ENCODE data around the gene TAT. TPM values are rescaled to one million over a fixed set of nuclear protein-coding genes. Genes with fewer than 3 reads are reported as not detected.

Gene TAT
- total and polyA plus RNA-seq, 10 of the 15 experiments (the other 5 are each of a cell fraction or from before 2014, with no cell fraction given): 0.01 to 0.44 (median 0.09) TPM; not detected in 4

- in situ Hi-C loops (cut with MboI): no loop called here
- no TSS peak for BruUV-seq (replicated peaks)
Measured at GRCh38 chr16:71609066-71609465, 32.2 kb upstream of the TAT start.

More at GRCh38 chr16:71609066-71609465, 32.2 kb upstream of the TAT start:
- H3K9ac ChIP-seq (ENCODE audit: control insufficient read depth, insufficient read depth, low read length): no peak overlapping the region
- TF ChIP-seq KDM1A (IDR thresholded peaks at IDR 0.05; ENCODE audit: borderline replicate concordance) (no peak), BCL3 (IDR thresholded peaks at IDR 0.05; ENCODE audit: borderline replicate concordance, insufficient read depth, low read depth, low read length, poor library complexity, severe bottlenecking) (no peak), ETV6 (conservative IDR thresholded peaks at IDR 0.05 in 1 of 2, IDR thresholded peaks at IDR 0.05 in 1 of 2; ENCODE audit: borderline replicate concordance in 1 of 2, low read depth in 1 of 2) (no peak), HDGF (IDR thresholded peaks at IDR 0.05) (no peak), BHLHE40 (IDR thresholded peaks at IDR 0.05; ENCODE audit: borderline replicate concordance in 1 of 2, low read depth in 2 of 2, low read length in 1 of 2) (no peak), SMAD5 (IDR thresholded peaks at IDR 0.05; ENCODE audit: low read depth) (no peak), GABPA (IDR thresholded peaks at IDR 0.05; ENCODE audit: low read depth) (no peak), PML (IDR thresholded peaks at IDR 0.05; ENCODE audit: low read length) (no peak), SIX5 (IDR thresholded peaks at IDR 0.05; ENCODE audit: low read depth, low read length, severe bottlenecking) (no peak), SP1 (IDR thresholded peaks at IDR 0.05; ENCODE audit: low read depth, low read length) (no peak), PAX5 (IDR thresholded peaks at IDR 0.05; ENCODE audit: borderline replicate concordance, low read depth, low read length) (no peak)
- TF ChIP-seq, protein P1, sequence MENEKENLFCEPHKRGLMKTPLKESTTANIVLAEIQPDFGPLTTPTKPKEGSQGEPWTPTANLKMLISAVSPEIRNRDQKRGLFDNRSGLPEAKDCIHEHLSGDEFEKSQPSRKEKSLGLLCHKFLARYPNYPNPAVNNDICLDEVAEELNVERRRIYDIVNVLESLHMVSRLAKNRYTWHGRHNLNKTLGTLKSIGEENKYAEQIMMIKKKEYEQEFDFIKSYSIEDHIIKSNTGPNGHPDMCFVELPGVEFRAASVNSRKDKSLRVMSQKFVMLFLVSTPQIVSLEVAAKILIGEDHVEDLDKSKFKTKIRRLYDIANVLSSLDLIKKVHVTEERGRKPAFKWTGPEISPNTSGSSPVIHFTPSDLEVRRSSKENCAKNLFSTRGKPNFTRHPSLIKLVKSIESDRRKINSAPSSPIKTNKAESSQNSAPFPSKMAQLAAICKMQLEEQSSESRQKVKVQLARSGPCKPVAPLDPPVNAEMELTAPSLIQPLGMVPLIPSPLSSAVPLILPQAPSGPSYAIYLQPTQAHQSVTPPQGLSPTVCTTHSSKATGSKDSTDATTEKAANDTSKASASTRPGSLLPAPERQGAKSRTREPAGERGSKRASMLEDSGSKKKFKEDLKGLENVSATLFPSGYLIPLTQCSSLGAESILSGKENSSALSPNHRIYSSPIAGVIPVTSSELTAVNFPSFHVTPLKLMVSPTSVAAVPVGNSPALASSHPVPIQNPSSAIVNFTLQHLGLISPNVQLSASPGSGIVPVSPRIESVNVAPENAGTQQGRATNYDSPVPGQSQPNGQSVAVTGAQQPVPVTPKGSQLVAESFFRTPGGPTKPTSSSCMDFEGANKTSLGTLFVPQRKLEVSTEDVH (IDR thresholded peaks at IDR 0.05; ENCODE audit: low read depth, partially characterized antibody): no peak
- no peaks in the 10 kb centered on the region for H3K36me3 ChIP-seq (ENCODE audit: control insufficient read depth in 2 of 2, insufficient read depth in 2 of 2, low read length in 1 of 2)
- intact Hi-C loops (cut with micrococcal nuclease; ENCODE audit: unreplicated experiment): loop anchor here (2.0 kb wide), 1 partner anchor 208 kb away; no protein-coding TSS in a partner anchor
- peak overlapping the region; percentile 72 for H3K27ac ChIP-seq (ENCODE audit: control insufficient read depth, insufficient read depth)
- ChIA-PET RAD21 (ENCODE audit: unreplicated experiment) (interaction anchor here (0.7 to 6.2 kb wide), 12 partner anchors 26 to 352 kb away, joined by 3 to 213 read pairs (median 4); no protein-coding TSS in a partner anchor), SMC1A (ENCODE audit: uncharacterized antibody, unreplicated experiment) (interaction anchor here (0.8 to 5.9 kb wide), 13 partner anchors 9 to 353 kb away, joined by 3 to 162 read pairs (median 5); no protein-coding TSS in a partner anchor), POLR2A (interaction anchor here (0.6 to 2.0 kb wide), 6 partner anchors 41 to 320 kb away, joined by 3 to 16 read pairs (median 4); no protein-coding TSS in a partner anchor), CTCF (interaction anchor here (0.6 to 7.0 kb wide), 13 partner anchors 10 to 352 kb away, joined by 3 to 312 read pairs (median 6); partner anchors contain the start of gene ZNF23)
- ATAC-seq (no peak), FAIRE-seq (no peak), DNase-seq (ENCODE audit: low read depth, low spot score) (no peak)
- H4K20me1 ChIP-seq (ENCODE audit: control insufficient read depth, insufficient read depth): no peaks in the 10 kb centered on the region
- H3K79me2 ChIP-seq (ENCODE audit: control insufficient read depth, insufficient read depth, low read length): no peaks in the 10 kb centered on the region
- H3K4me2 ChIP-seq (ENCODE audit: control insufficient read depth, insufficient read depth): no peak overlapping the region
- H3K4me3 ChIP-seq: no peak overlapping the region
- H3K4me1 ChIP-seq (ENCODE audit: control insufficient read depth, insufficient read depth, low read length): peaks cover 5% of the 10 kb centered on the region; the same call in 1 of the 2 replicates
- H3K9me3 ChIP-seq (replicated peaks; ENCODE audit: control insufficient read depth, insufficient read depth, low read length): no peaks in the 10 kb centered on the region
- no peak overlapping the region; the same call in 1 of the 2 replicates for H2AFZ ChIP-seq (ENCODE audit: control insufficient read depth, low read depth, low read length)
- WGBS (ENCODE audit: insufficient coverage, insufficient replicate concordance, low lambda C conversion rate, missing lambda C conversion rate): 0% methylated on average over 2 of the region's 2 CpGs
- H3K27me3 ChIP-seq (replicated peaks in 1 of 2; ENCODE audit: control insufficient read depth in 2 of 2, insufficient read depth in 2 of 2, low read length in 1 of 2): no peaks in the 10 kb centered on the region
